CD4-positive, alpha-beta memory T cell (primary cell): ENCODE data around the gene TRAF3IP3. TPM values are rescaled to one million over a fixed set of nuclear protein-coding genes. Genes with fewer than 3 reads are reported as not detected.

Experiments
- CTCF ChIA-PET: fragments of 350-600 bp; sonication (Branson Sonifier 250); formaldehyde crosslinking; loops from one replicate; lab custom pipeline; 2021; ENCODE audit warnings: inconsistent platforms; ENCODE audit not compliant: partially characterized antibody; lab: Charles Lee
- POLR2A ChIA-PET: fragments of 350-600 bp; sonication (Branson Sonifier 250); formaldehyde crosslinking; loops from one replicate; lab custom pipeline; 2021; ENCODE audit not compliant: partially characterized antibody; lab: Charles Lee
- DNase-seq, 5 donors: peaks; one replicate each; pipeline versions ENCODE4 v3.0.0 to v3.0.0-alpha.2; 2020 to 2022; ENCODE audit warnings: mixed read lengths in 1 of 5
- H3K27ac ChIP-seq: one replicate; pipeline ENCODE4 v1.7.0; 2013; ENCODE audit warnings: low read depth, low read length
- H3K27me3 ChIP-seq: 2 replicates; pipeline ENCODE4 v1.7.0; 2013; ENCODE audit warnings: mild to moderate bottlenecking, low read length, moderate library complexity; ENCODE audit not compliant: insufficient read depth
- H3K36me3 ChIP-seq: 2 replicates; pipeline ENCODE4 v1.7.0; 2013; ENCODE audit warnings: mild to moderate bottlenecking, low read length, moderate library complexity; ENCODE audit not compliant: insufficient read depth
- H3K4me1 ChIP-seq: 2 replicates; pipeline ENCODE4 v1.7.0; 2013; ENCODE audit warnings: mild to moderate bottlenecking, low read length, moderate library complexity; ENCODE audit not compliant: insufficient read depth
- H3K4me3 ChIP-seq, 2 donors: one replicate each; pipeline ENCODE4 v1.7.0; 2013; ENCODE audit warnings: low read length in 2 of 2, mild to moderate bottlenecking in 1 of 2
- H3K9me3 ChIP-seq, 2 donors: one replicate each; pipeline ENCODE4 v1.7.0; 2013; ENCODE audit warnings: low read length in 2 of 2, control low read depth in 1 of 2; ENCODE audit not compliant: control insufficient read depth in 1 of 2
- H3K27ac Mint-ChIP-seq, 7 donors: one replicate each; pipeline ENCODE4 v1.8.0; 2020 to 2021; ENCODE audit warnings: mixed read lengths in 7 of 7, mild to moderate bottlenecking in 6 of 7, inconsistent platforms in 3 of 7, moderate library complexity in 3 of 7
- H3K27me3 Mint-ChIP-seq, 2 donors: one replicate each; pipeline ENCODE4 v1.8.0; 2020 to 2021; ENCODE audit warnings: mixed read lengths in 2 of 2
- H3K36me3 Mint-ChIP-seq, 2 donors: one replicate each; pipeline ENCODE4 v1.8.0; 2020 to 2021; ENCODE audit warnings: mixed read lengths in 2 of 2, inconsistent platforms in 1 of 2, mild to moderate bottlenecking in 1 of 2
- H3K4me1 Mint-ChIP-seq, 4 donors: one replicate each; pipeline ENCODE4 v1.8.0; 2020 to 2021; ENCODE audit warnings: mixed read lengths in 4 of 4, mild to moderate bottlenecking in 1 of 4
- H3K4me3 Mint-ChIP-seq, 8 donors: one replicate each; pipeline ENCODE4 v1.8.0; 2020 to 2021; ENCODE audit warnings: mixed read lengths in 8 of 8, mild to moderate bottlenecking in 7 of 8, moderate library complexity in 6 of 8, inconsistent platforms in 3 of 8
- H3K9me3 Mint-ChIP-seq, 8 donors: one replicate each; pipeline ENCODE4 v1.8.0; 2020 to 2021; ENCODE audit warnings: mixed read lengths in 8 of 8, mild to moderate bottlenecking in 5 of 8, inconsistent platforms in 3 of 8, moderate library complexity in 1 of 8
- intact Hi-C: fragments of 100-400 bp; cut with micrococcal nuclease; formaldehyde crosslinking; loops from one replicate; pipeline ENCODE4 v1.15.1; 2023
- polyA plus RNA-seq, 2 donors: library from polyadenylated mRNA; unstranded; fragments of 300-500 nt; fragmentation: Illumina TruSeq; gene quantifications; one replicate each; pipeline ENCODE4 v1.2.3, GENCODE V29; 2021
- total RNA-seq, 2 experiments: library from RNA; stranded (reverse); gene quantifications; one replicate each; pipeline ENCODE4 v1.2.3, GENCODE V29; 2021

TRAF3IP3 gene
- total and polyA plus RNA-seq, 4 experiments from 2014 or later: 435 to 574 (median 529) TPM

- Histone ChIP-seq H3K27ac (no peak overlapping the region), H3K27me3 (no peaks in the 10 kb centered on the region), H3K4me3 (no peak overlapping the region), H3K36me3 (no peaks in the 10 kb centered on the region), H3K4me1 (no peaks in the 10 kb centered on the region), H3K9me3 (no peaks in the 10 kb centered on the region)
- Mint-ChIP-seq H3K36me3 (peaks cover 0 to 8% of the 10 kb centered on the region in 2 donors), H3K4me1 (peaks cover 0 to 3% (median 0%) of the 10 kb centered on the region in 4 donors), H3K27me3 (peaks cover 0 to 2% of the 10 kb centered on the region in 2 donors), H3K4me3 (no peak overlapping the region), H3K9me3 (peaks cover 0 to 2% (median 0%) of the 10 kb centered on the region in 8 donors), H3K27ac (peak overlapping the region in 1 of 7 donors; percentile 23)
- intact Hi-C loops: no loop called here
- ChIA-PET POLR2A (no interaction called here), CTCF (interaction anchor here (1.1 to 3.3 kb wide), 5 partner anchors 9 to 159 kb away, joined by 3 to 11 read pairs (median 5); no protein-coding TSS in a partner anchor)
- DNase-seq: no peak
Measured at GRCh38 chr1:209733409-209734192, 22.3 kb upstream of the TRAF3IP3 start.

GRCh38 chr1:209736490-209737117 lies 19.2 kb upstream of the TRAF3IP3 start:
- peaks cover 0 to 4% (median 3%) of the 10 kb centered on the region in 4 donors for H3K4me1 Mint-ChIP-seq
- ChIA-PET CTCF (interaction anchor here (0.8 to 3.3 kb wide), 7 partner anchors 9 to 175 kb away, joined by 3 to 13 read pairs (median 4); no protein-coding TSS in a partner anchor), POLR2A (interaction anchor here (0.9 to 1.2 kb wide), 2 partner anchors 9 to 19 kb away, joined by 3 read pairs; partner anchors contain the start of gene TRAF3IP3)
- H3K4me3 ChIP-seq: no peak overlapping the region
- no peak for DNase-seq
- no peaks in the 10 kb centered on the region for H3K27me3 ChIP-seq
- intact Hi-C loops: no loop called here
- no peak overlapping the region for H3K27ac ChIP-seq
- H3K36me3 Mint-ChIP-seq: peaks cover 0 to 8% of the 10 kb centered on the region in 2 donors
- H3K36me3 ChIP-seq: no peaks in the 10 kb centered on the region
- H3K9me3 Mint-ChIP-seq: peaks cover 0 to 2% (median 0%) of the 10 kb centered on the region in 8 donors
- H3K9me3 ChIP-seq: no peaks in the 10 kb centered on the region
- H3K27me3 Mint-ChIP-seq: peaks cover 0 to 2% of the 10 kb centered on the region in 2 donors
- H3K4me1 ChIP-seq: peaks cover under 1% of the 10 kb centered on the region
- H3K4me3 Mint-ChIP-seq: no peak overlapping the region
- H3K27ac Mint-ChIP-seq: no peak overlapping the region

- intact Hi-C loops: no loop called here
- H3K27me3 Mint-ChIP-seq: peaks cover 0 to 2% of the 10 kb centered on the region in 2 donors
- H3K36me3 Mint-ChIP-seq: peaks cover 0 to 8% of the 10 kb centered on the region in 2 donors
- POLR2A ChIA-PET: interaction anchor here (0.9 kb wide), 1 partner anchor 9 kb away, joined by 3 read pairs; no protein-coding TSS in a partner anchor
- H3K27ac ChIP-seq: no peak overlapping the region
- H3K4me1 ChIP-seq: peaks cover 6% of the 10 kb centered on the region
- H3K9me3 Mint-ChIP-seq: peaks cover 0 to 2% (median 0%) of the 10 kb centered on the region in 8 donors
- peaks cover 4 to 9% (median 7%) of the 10 kb centered on the region in 4 donors for H3K4me1 Mint-ChIP-seq
- H3K27ac Mint-ChIP-seq: no peak overlapping the region
- no peak for DNase-seq
- CTCF ChIA-PET: interaction anchor here (0.8 to 3.3 kb wide), 8 partner anchors 9 to 176 kb away, joined by 3 to 13 read pairs (median 4); no protein-coding TSS in a partner anchor
- no peaks in the 10 kb centered on the region for H3K36me3 ChIP-seq
- no peaks in the 10 kb centered on the region for H3K27me3 ChIP-seq
- no peak overlapping the region for H3K4me3 Mint-ChIP-seq
- H3K4me3 ChIP-seq: no peak overlapping the region
- no peaks in the 10 kb centered on the region for H3K9me3 ChIP-seq
Measured at GRCh38 chr1:209737118-209737505, 18.7 kb upstream of the TRAF3IP3 start.

GRCh38 chr1:209738270-209738669 lies 17.6 kb upstream of the TRAF3IP3 start:
- Mint-ChIP-seq H3K4me3 (no peak overlapping the region), H3K36me3 (peaks cover 0 to 8% of the 10 kb centered on the region in 2 donors), H3K27ac (no peak overlapping the region), H3K9me3 (no peaks in the 10 kb centered on the region), H3K4me1 (peaks cover 4 to 16% (median 14%) of the 10 kb centered on the region in 4 donors), H3K27me3 (peaks cover 0 to 2% of the 10 kb centered on the region in 2 donors)
- POLR2A ChIA-PET: no interaction called here
- intact Hi-C loops: no loop called here
- no peaks in the 10 kb centered on the region for H3K9me3 ChIP-seq
- H3K4me3 ChIP-seq: no peak overlapping the region
- H3K36me3 ChIP-seq: no peaks in the 10 kb centered on the region
- no peak for DNase-seq
- H3K27ac ChIP-seq: no peak overlapping the region
- peaks cover 11% of the 10 kb centered on the region for H3K4me1 ChIP-seq
- H3K27me3 ChIP-seq: no peaks in the 10 kb centered on the region
- CTCF ChIA-PET: interaction anchor here (1.5 kb wide), 1 partner anchor 11 kb away, joined by 13 read pairs; no protein-coding TSS in a partner anchor

GRCh38 chr1:209741193-209741592 lies 14.7 kb upstream of the TRAF3IP3 start:
- DNase-seq: no peak
- Mint-ChIP-seq H3K9me3 (no peaks in the 10 kb centered on the region), H3K27me3 (no peaks in the 10 kb centered on the region), H3K4me3 (no peak overlapping the region), H3K36me3 (peaks cover 0 to 3% of the 10 kb centered on the region in 2 donors), H3K27ac (peak overlapping the region in 2 of 7 donors; percentile 40 to 59), H3K4me1 (peaks cover 4 to 23% (median 14%) of the 10 kb centered on the region in 4 donors)
- H3K36me3 ChIP-seq: no peaks in the 10 kb centered on the region
- H3K4me1 ChIP-seq: peaks cover 11% of the 10 kb centered on the region
- no peak overlapping the region for H3K27ac ChIP-seq
- no peaks in the 10 kb centered on the region for H3K9me3 ChIP-seq
- H3K4me3 ChIP-seq: no peak overlapping the region
- no peaks in the 10 kb centered on the region for H3K27me3 ChIP-seq
- ChIA-PET CTCF (no interaction called here), POLR2A (interaction anchor here (36.1 kb wide), 1 partner anchor 33 kb away, joined by 1778 read pairs; the partner anchor contains the start of gene C1orf74)
- intact Hi-C loops: loop anchor here (10.0 kb wide), 1 partner anchor 136 kb away; no protein-coding TSS in a partner anchor

- Mint-ChIP-seq H3K27me3 (no peaks in the 10 kb centered on the region), H3K36me3 (peaks cover 0 to 3% of the 10 kb centered on the region in 2 donors), H3K9me3 (no peaks in the 10 kb centered on the region), H3K27ac (peak overlapping the region in 2 of 7 donors; percentile 2 to 40), H3K4me3 (no peak overlapping the region), H3K4me1 (peaks cover 4 to 30% (median 17%) of the 10 kb centered on the region in 4 donors)
- Histone ChIP-seq H3K9me3 (no peaks in the 10 kb centered on the region), H3K27ac (no peak overlapping the region), H3K4me3 (no peak overlapping the region), H3K4me1 (peaks cover 13% of the 10 kb centered on the region), H3K27me3 (no peaks in the 10 kb centered on the region), H3K36me3 (no peaks in the 10 kb centered on the region)
- ChIA-PET POLR2A (interaction anchor here (36.1 kb wide), 1 partner anchor 32 kb away, joined by 1778 read pairs; the partner anchor contains the start of gene C1orf74), CTCF (no interaction called here)
- intact Hi-C loops: loop anchor here (10.0 kb wide), 1 partner anchor 137 kb away; no protein-coding TSS in a partner anchor
- no peak for DNase-seq
Measured at GRCh38 chr1:209741889-209742288, 14.0 kb upstream of the TRAF3IP3 start.
